ENCODE measurements around the gene CDCA4. TPM values are rescaled to one million over a fixed set of nuclear protein-coding genes. Genes with fewer than 3 reads are reported as not detected.
"Not testable (repeated sequence)": the region's sequence is repeated elsewhere in the genome, so short reads cannot be mapped to it uniquely, and the experiment has no call there.

Gene CDCA4
- total and polyA plus RNA-seq, 2 experiments from 2014 or later = 13.6 to 17.1 TPM

DNA sequence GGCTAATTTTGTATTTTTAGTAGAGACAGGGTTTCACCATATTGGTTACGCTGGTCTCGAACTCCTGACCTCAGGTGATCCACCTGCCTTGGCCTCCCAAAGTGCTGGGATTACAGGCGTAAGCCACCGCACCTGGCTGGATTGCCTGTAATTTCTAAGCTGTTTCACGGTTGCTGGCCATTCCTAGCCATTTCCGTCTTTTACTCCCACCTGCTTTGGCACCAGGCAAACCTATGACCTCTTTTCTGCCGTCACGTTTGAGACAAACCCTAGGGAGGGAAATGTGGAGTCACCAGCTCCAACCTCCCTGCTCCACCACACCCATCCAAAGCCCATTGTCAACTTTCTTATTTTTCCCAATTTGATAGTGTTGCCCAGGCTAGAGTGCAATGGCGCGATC lies 43.1 kb upstream of the CDCA4 start:
- no peaks in the 10 kb centered on the region for H3K79me2 ChIP-seq
- H3K4me3 ChIP-seq = no peak overlapping the region
- 93% methylated on average over 10 of the region's 10 CpGs for WGBS (ENCODE audit: low lambda C conversion rate, missing lambda C conversion rate)
- H3K4me2 ChIP-seq = no peak overlapping the region
- H3K9me2 ChIP-seq (replicated peaks; ENCODE audit: insufficient read depth) = no peaks in the 10 kb centered on the region
- H3K9me3 ChIP-seq (ENCODE audit: low read depth) = no peaks in the 10 kb centered on the region
- H3K36me3 ChIP-seq (replicated peaks; ENCODE audit: insufficient read depth, low read depth) = no peaks in the 10 kb centered on the region
- peak overlapping the region; percentile 76 for H3K27ac ChIP-seq
- H3K4me1 ChIP-seq (ENCODE audit: insufficient read depth) = peaks cover 23% of the 10 kb centered on the region
- no peaks in the 10 kb centered on the region for H3K27me3 ChIP-seq
- no peak for TF ChIP-seq EZH2 (IDR thresholded peaks at IDR 0.05; ENCODE audit: borderline replicate concordance)
- no peak for TF ChIP-seq EZH2phosphoT487 (IDR thresholded peaks at IDR 0.05; ENCODE audit: low read depth, severe bottlenecking, unreplicated experiment)
- TF ChIP-seq CTCF (IDR thresholded peaks at IDR 0.05; ENCODE audit: poor library complexity) = no peak
- H4K20me1 ChIP-seq (ENCODE audit: insufficient read depth, poor library complexity, severe bottlenecking) = no peaks in the 10 kb centered on the region
- no peak overlapping the region for H2AFZ ChIP-seq
- no peak for DNase-seq (ENCODE audit: low spot score)

DNA sequence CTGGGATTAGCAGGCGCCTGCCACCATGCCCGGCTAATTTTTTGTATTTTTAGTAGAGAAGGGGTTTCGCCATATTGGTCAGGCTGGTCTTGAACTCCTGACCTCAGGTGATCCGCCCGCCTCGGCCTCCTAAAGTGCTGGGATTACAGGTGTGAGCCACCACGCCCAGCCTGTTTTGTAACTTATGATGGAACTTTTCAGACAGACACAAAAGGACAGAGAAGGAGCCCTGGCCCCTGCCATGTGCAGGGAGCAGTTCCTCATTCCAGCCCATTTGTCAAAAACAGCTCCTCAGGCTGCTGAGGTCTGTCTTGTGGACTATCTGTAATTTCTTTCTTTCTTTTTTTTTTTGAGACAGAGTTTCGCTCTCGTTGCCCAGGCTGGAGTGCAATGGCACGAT lies 42.6 kb upstream of the CDCA4 start:
- H3K27ac ChIP-seq; H2AFZ ChIP-seq; H3K9me2 ChIP-seq (replicated peaks; ENCODE audit: insufficient read depth); DNase-seq (ENCODE audit: low spot score); H3K27me3 ChIP-seq; H3K4me2 ChIP-seq; H3K36me3 ChIP-seq (replicated peaks; ENCODE audit: insufficient read depth, low read depth); H3K4me3 ChIP-seq; H3K9me3 ChIP-seq (ENCODE audit: low read depth); H3K79me2 ChIP-seq; H4K20me1 ChIP-seq (ENCODE audit: insufficient read depth, poor library complexity, severe bottlenecking): not testable (repeated sequence)
- WGBS (ENCODE audit: low lambda C conversion rate, missing lambda C conversion rate) = 88% methylated on average over 10 of the region's 10 CpGs
- H3K4me1 ChIP-seq (ENCODE audit: insufficient read depth) = peaks cover 23% of the 10 kb centered on the region

DNA sequence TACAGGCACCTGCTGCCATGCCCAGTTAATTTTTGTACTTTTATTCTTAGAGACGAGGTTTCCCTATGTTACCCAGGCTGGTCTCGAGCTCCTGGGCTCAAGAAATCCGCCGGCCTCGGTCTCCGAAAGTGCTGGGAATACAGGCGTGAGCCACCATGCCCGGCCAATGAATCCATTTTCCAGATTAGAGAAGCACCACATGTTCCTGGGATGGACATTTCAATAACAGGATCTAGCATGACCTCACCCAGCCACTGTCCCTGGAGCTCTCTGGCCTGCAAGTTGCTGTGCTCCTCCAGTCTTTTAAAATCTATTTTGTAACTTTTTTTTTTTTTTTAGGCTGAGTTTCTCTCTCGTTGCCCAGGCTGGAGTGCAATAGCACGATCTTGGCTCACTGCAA lies 42.2 kb upstream of the CDCA4 start:
- no peak overlapping the region for H3K4me2 ChIP-seq
- WGBS (ENCODE audit: low lambda C conversion rate, missing lambda C conversion rate) = 88% methylated on average over 10 of the region's 10 CpGs
- peaks cover 23% of the 10 kb centered on the region for H3K4me1 ChIP-seq (ENCODE audit: insufficient read depth)
- no peak overlapping the region for H3K4me3 ChIP-seq
- H3K27me3 ChIP-seq = no peaks in the 10 kb centered on the region
- H3K36me3 ChIP-seq (replicated peaks; ENCODE audit: insufficient read depth, low read depth) = no peaks in the 10 kb centered on the region
- H3K27ac ChIP-seq = no peak overlapping the region
- H3K79me2 ChIP-seq = no peaks in the 10 kb centered on the region
- H3K9me3 ChIP-seq (ENCODE audit: low read depth) = no peaks in the 10 kb centered on the region
- H4K20me1 ChIP-seq (ENCODE audit: insufficient read depth, poor library complexity, severe bottlenecking) = no peaks in the 10 kb centered on the region
- TF ChIP-seq EZH2phosphoT487 (IDR thresholded peaks at IDR 0.05; ENCODE audit: low read depth, severe bottlenecking, unreplicated experiment) (no peak), CTCF (IDR thresholded peaks at IDR 0.05; ENCODE audit: poor library complexity) (no peak), EZH2 (IDR thresholded peaks at IDR 0.05; ENCODE audit: borderline replicate concordance) (no peak)
- no peak overlapping the region for H2AFZ ChIP-seq
- no peaks in the 10 kb centered on the region for H3K9me2 ChIP-seq (replicated peaks; ENCODE audit: insufficient read depth)
- DNase-seq (ENCODE audit: low spot score) = no peak

DNA sequence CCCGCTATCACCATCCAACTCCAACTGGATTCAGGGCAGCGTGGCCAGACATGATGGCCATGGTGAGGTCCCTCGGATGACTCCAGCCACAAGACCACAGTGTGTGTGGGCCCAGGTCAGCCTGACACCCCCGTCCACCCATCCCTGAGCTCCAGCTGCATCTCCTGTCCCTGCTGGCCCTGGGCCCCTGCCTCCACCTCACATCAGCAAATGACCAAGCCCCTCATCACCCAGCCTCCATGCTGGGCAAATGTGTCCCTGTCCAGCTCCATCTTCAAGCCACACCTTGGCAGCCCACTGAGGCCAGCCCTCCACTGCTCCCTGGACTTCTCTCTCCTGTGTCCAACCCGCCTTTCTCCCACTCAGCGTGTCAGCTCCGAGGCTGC lies 41.2 kb upstream of the CDCA4 start:
- Histone ChIP-seq H3K9me2 (replicated peaks; ENCODE audit: insufficient read depth) (no peaks in the 10 kb centered on the region), H4K20me1 (ENCODE audit: insufficient read depth, poor library complexity, severe bottlenecking) (no peaks in the 10 kb centered on the region), H3K79me2 (no peaks in the 10 kb centered on the region), H3K4me1 (ENCODE audit: insufficient read depth) (peaks cover 23% of the 10 kb centered on the region), H3K4me2 (no peak overlapping the region), H3K36me3 (replicated peaks; ENCODE audit: insufficient read depth, low read depth) (no peaks in the 10 kb centered on the region), H3K27ac (no peak overlapping the region), H3K4me3 (no peak overlapping the region), H3K9me3 (ENCODE audit: low read depth) (no peaks in the 10 kb centered on the region), H2AFZ (no peak overlapping the region), H3K27me3 (no peaks in the 10 kb centered on the region)
- WGBS (ENCODE audit: low lambda C conversion rate, missing lambda C conversion rate) = 89% methylated on average over 7 of the region's 7 CpGs
- no peak for DNase-seq (ENCODE audit: low spot score)
- no peak for TF ChIP-seq EZH2 (IDR thresholded peaks at IDR 0.05; ENCODE audit: borderline replicate concordance)
- TF ChIP-seq CTCF (IDR thresholded peaks at IDR 0.05; ENCODE audit: poor library complexity) = no peak
- TF ChIP-seq EZH2phosphoT487 (IDR thresholded peaks at IDR 0.05; ENCODE audit: low read depth, severe bottlenecking, unreplicated experiment) = no peak

Data from hepatocyte (in vitro differentiated cells).